Posterior cingulate gyrus (tissue), 11 donors: ENCODE measurements around the gene SLC25A29.
"Not testable (repeated sequence)": the region's sequence is repeated elsewhere in the genome, so short reads cannot be mapped to it uniquely, and the experiment has no call there.

Experiments used
- DNase-seq, 10 donors: peaks; one replicate each; pipeline versions ENCODE4 v3.0.0 to v3.0.0-alpha.2; 2020 to 2021; ENCODE audit warnings: mixed read lengths in 3 of 10
- intact Hi-C: fragments of 100-400 bp; cut with DNase I; formaldehyde crosslinking; loops from one replicate; pipeline ENCODE4 v1.15.1; 2023

SLC25A29 gene

DNA sequence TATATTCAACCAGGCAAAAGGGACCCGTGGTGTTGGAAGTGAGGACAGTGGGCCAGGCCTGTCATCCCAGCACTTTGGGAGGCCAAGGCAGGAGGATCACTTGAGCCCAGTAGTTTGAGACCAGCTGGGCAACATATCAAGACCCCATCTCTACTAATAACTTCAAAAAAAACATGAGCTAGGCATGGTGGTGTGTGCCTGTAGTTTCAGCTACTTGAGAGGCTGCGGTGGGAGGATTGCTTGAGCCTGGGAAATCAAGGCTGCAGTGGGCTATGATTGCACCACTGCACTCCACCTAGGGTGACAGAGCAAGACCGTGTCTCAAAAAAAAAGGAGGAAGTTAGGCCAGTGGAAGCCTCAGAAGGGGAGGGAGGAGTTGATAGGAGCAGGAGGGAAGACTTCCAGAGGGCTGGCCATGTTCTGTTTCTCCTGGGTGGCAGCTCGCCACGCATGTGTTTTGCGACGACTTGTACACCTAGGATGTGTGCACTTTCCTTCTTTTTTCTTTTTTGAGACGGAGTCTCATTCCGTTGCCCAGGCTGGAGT lies 10.1 kb downstream of the SLC25A29 start:
- DNase-seq: peak in 3 of 10 donors; percentile 50 to 65 (median 53)

GRCh38 chr14:100295376-100296105 lies 10.7 kb downstream of the SLC25A29 start:
- intact Hi-C loops: no loop called here
- peak in 4 of 10 donors; percentile 12 to 43 (median 41) for DNase-seq

More for the DNA sequence above, 10.1 kb downstream of the SLC25A29 start:
- intact Hi-C loops: no loop called here

GRCh38 chr14:100294963-100295330 lies 11.3 kb downstream of the SLC25A29 start:
- intact Hi-C loops: no loop called here

GRCh38 chr14:100294213-100294962 lies 11.9 kb downstream of the SLC25A29 start:
- intact Hi-C loops: no loop called here
- peak in 5 of 10 donors; percentile 5 to 83 (median 65) for DNase-seq

More at GRCh38 chr14:100294963-100295330, 11.3 kb downstream of the SLC25A29 start:
- DNase-seq: peak in 3 of 10 donors; percentile 9 to 35 (median 31)

GRCh38 chr14:100293497-100294212 lies 12.6 kb downstream of the SLC25A29 start:
- peak in 3 of 10 donors; percentile 4 to 41 (median 31) for DNase-seq
- intact Hi-C loops: no loop called here

GRCh38 chr14:100292776-100293461 lies 13.3 kb downstream of the SLC25A29 start:
- peak in 4 of 10 donors; percentile 8 to 76 (median 32) for DNase-seq
- intact Hi-C loops: no loop called here

- peak in 2 of 10 donors; percentile 56 to 59 for DNase-seq
- intact Hi-C loops: no loop called here
These were observed 13.9 kb downstream of the SLC25A29 start for GRCh38 chr14:100292301-100292775.

DNA sequence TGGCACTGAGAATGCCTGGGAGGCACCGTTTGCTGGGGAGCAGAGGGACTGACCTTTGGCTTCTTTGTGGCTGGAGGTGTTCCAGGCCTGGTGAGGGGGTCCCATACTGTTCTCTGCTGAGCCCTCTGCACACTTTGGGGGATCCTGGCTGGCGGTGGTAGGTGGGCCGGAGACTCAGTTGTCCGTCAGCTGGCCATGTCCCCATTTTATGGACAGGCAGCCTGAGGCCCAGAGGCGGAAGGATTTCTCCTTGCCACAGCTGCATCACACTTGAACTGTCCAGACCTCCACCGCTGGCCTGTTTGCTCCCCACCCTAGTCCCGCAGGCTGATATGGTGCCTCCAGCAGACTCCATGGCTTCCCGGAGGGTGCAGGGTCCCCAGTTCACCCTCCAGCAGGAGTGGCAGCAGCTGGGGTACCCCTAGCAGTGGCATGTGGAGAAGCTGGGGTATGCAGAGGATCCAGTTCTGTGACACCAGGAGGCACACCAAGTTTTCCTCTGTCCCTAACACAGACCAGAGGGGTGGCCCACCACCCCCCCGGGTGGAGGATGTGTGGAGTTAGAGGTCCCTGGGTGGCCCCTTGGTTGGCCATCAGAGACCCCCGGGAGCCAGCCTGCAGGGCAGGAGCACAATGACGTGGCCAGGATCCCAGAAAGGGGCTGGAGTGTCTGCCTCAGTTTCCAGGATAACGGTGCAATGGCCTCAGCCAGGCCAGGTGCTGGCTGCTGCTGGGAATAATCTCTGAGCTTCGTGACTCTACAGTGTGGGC lies 14.8 kb downstream of the SLC25A29 start:
- DNase-seq: peak in 1 of 10 donors; percentile 27
- intact Hi-C loops: no loop called here

DNA sequence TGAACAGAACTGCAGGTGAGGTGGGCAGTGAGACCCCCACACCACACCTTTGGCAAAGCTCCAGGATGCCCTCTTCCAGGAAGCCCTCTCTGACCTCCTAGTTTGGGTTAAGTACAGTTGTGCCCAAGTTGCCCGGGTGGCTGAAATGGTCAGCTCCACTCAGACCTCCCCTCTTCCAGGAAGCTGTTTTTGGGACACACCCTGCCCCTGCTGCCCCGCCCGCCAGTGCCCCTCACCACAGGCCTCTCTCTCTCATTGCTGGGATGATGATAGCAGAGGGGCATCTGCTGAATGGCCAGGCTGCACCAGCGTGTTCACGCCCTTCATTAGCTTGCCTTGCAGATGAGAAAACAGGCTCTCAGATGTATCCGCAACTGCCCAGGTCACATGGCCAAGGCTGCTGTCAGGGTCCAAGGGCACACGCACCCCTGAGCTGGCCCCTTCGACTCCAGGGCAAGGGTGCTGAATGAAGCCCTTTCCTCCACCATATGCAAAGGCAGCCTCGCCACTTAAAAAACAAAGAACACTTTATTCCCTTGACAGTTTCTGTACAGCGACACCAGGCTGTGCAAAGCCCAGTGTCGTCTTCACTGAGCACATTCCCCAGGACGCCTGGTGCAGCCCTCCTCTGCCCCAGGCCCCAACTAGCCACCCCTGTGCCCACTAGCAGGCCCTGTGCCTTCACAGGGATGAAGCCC lies 15.5 kb downstream of the SLC25A29 start:
- intact Hi-C loops: no loop called here
- DNase-seq: peak in 3 of 10 donors; percentile 15 to 62 (median 38)

DNA sequence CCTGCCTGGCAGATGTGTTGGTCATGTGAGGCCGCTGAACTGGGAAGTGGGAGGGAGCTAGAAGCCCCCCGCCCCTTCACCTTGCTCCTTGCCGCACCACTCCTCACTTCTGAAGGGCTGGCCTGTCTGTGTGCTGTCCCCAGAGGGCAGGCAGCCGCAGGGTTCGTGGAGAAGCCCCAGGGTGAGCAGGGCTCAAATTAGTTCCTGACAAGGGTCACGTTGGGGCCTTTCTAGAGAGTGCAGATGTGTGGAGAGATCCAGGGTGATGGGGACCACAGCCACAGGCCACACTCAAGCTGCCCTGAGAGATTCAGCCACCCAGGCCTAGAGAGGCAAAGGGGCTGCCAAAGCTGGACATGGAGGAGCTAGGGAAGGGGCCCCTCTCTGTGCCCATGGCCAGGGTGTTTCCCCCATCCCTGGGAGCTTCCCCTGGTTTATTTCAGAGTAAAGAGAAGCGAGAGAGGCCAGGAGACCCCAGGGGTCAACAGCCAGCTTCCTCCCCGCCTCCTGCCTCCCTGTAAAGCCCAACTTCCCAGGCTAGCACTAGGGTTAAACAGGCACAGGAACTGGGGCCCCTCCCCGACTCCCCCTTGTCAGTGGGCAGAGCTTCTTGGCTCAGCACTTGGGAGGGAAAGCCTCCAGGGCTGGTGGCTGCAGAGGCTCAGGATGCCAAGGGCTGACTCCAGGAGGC lies 16.2 kb downstream of the SLC25A29 start:
- intact Hi-C loops: loop anchor here (5.0 kb wide), 1 partner anchor 87 kb away; the partner anchor contains the start of gene WDR25
- peak in 2 of 10 donors; percentile 9 to 48 for DNase-seq

GRCh38 chr14:100288382-100289185 lies 17.7 kb downstream of the SLC25A29 start:
- peak in 1 of 10 donors; percentile 61 for DNase-seq
- intact Hi-C loops: loop anchor here (5.0 kb wide), 1 partner anchor 89 kb away; the partner anchor contains the start of gene WDR25

- DNase-seq: not testable (repeated sequence)
- intact Hi-C loops: loop anchor here (5.0 kb wide), 1 partner anchor 89 kb away; the partner anchor contains the start of gene WDR25
These were observed 18.3 kb downstream of the SLC25A29 start for GRCh38 chr14:100287998-100288295.

- peak in 1 of 10 donors; percentile 31 for DNase-seq
- intact Hi-C loops: loop anchor here (5.0 kb wide), 1 partner anchor 90 kb away; the partner anchor contains the start of gene WDR25
These were observed 18.8 kb downstream of the SLC25A29 start for GRCh38 chr14:100287202-100287997.

DNA sequence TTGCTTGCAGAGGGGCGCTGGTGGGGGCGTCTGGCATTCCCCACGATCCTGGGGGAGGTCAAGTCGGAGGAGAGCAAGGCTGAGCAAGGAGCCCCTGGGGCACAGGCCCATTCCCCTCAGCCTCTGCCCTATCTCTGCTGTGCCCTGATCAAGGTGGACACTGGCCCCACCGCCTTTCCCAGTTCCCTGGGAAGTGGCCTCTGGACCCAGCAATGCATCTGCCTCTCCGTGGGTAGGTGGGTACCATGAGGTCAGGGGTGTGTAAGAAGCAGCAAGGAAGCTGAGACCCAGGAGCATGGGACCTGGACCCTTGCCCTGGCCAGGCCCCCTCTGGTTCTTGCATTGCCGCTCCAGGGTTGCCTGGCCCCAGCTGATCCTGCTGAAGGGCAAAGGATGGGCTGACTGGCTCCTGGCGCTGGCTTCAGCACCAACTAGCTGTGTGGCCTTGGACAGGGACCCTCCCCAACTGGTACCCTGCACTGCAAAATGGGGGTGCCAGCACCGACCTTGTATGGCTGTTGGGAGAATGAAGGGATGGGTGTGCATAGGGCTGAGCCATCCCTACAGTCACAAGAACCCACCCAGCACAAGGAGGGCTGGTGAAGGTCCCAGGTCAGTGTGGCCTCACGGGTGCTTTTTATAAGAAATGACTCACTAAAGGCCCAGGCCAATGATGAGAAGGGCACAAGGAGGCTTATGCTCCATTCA lies 19.6 kb downstream of the SLC25A29 start:
- peak in 1 of 10 donors; percentile 77 for DNase-seq
- intact Hi-C loops: loop anchor here (5.0 kb wide), 1 partner anchor 91 kb away; the partner anchor contains the start of gene WDR25

DNA sequence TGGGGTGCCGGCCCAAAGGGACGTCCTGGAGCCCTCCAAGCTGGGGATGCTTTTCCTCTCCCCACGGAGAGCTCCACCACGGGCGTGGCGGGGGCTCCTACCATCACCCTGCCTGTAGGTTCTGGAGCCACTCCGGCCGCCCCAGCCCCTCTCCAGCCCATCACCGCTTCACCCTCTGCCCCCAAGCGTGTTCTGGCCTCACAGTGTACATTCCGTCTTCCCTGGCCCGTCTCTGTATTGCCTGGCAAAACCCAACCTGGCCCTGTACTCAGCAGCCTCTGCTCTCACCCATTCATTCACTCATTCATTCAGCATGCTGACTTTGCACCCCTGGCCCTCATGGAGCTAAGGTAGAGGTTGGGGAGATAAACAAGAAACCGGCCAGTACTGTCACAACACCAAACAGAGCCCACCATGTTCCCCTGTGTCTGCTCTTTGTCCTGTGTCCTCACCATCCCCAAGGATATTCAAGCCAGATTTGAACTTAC lies 20.3 kb downstream of the SLC25A29 start:
- intact Hi-C loops: loop anchor here (1.0 to 5.0 kb wide), 2 partner anchors 46 to 91 kb away; partner anchors contain the start of gene WDR25
- peak in 1 of 10 donors; percentile 83 for DNase-seq
